BLaER1 treated with 17β-estradiol and CSF1 and Interleukin-3, amounts not matched to agents 10 nM and 100 nM (cell line): ENCODE data around the gene STK33.
A peak's percentile ranks its signal among the peaks of the same experiment; 100 is the strongest.

ENCODE experiments used
- H3K27ac ChIP-seq, 11 experiments: shearing (Covaris generic); formaldehyde crosslinking; 2 replicates each; pipeline ENCODE4 v1.8.1; 2022
- H3K27me3 ChIP-seq, 11 experiments: shearing (Covaris generic); formaldehyde crosslinking; 2 replicates each; pipeline ENCODE4 v1.8.1; 2022
- H3K36me3 ChIP-seq, 11 experiments: shearing (Covaris generic); formaldehyde crosslinking; 2 replicates each; pipeline ENCODE4 v1.8.1; 2022
- H3K4me1 ChIP-seq, 10 experiments: shearing (Covaris generic); formaldehyde crosslinking; 2 replicates each; pipeline ENCODE4 v1.8.1; 2022
- H3K4me2 ChIP-seq, 11 experiments: shearing (Covaris generic); formaldehyde crosslinking; 2 replicates each; pipeline ENCODE4 v1.8.1; 2022
- H3K4me3 ChIP-seq, 10 experiments: shearing (Covaris generic); formaldehyde crosslinking; 2 replicates each; pipeline ENCODE4 v1.8.1; 2022
- H3K9ac ChIP-seq, 11 experiments: shearing (Covaris generic); formaldehyde crosslinking; 2 replicates each; pipeline ENCODE4 v1.8.1; 2022
- H3K9me3 ChIP-seq, 11 experiments: shearing (Covaris generic); formaldehyde crosslinking; replicated peaks in 1 of 11; 2 replicates each; pipeline ENCODE4 v1.8.1; 2022
- H4K20me1 ChIP-seq, 11 experiments: shearing (Covaris generic); formaldehyde crosslinking; 2 replicates each; pipeline ENCODE4 v1.8.1; 2022
- Cebpa-rat ChIP-seq, 11 experiments: shearing (Covaris generic); IDR thresholded peaks; 2 replicates each; pipeline ENCODE4 v1.8.1; 2022

Gene STK33

GRCh38 chr11:8381343-8381742 lies 212.7 kb downstream of the STK33 start:
- H3K4me2 ChIP-seq: no peak overlapping the region
- H3K9ac ChIP-seq: no peak overlapping the region
- no peak for TF ChIP-seq Cebpa-rat (IDR thresholded peaks at IDR 0.05)
- H3K4me3 ChIP-seq: no peak overlapping the region
- no peaks in the 10 kb centered on the region for H3K4me1 ChIP-seq
- no peak overlapping the region for H3K27ac ChIP-seq
- no peaks in the 10 kb centered on the region for H4K20me1 ChIP-seq
- H3K27me3 ChIP-seq: no peaks in the 10 kb centered on the region
- H3K36me3 ChIP-seq: no peaks in the 10 kb centered on the region
- no peaks in the 10 kb centered on the region for H3K9me3 ChIP-seq

GRCh38 chr11:8375932-8376331 lies 218.1 kb downstream of the STK33 start:
- no peak for TF ChIP-seq Cebpa-rat (IDR thresholded peaks at IDR 0.05)
- no peaks in the 10 kb centered on the region for H4K20me1 ChIP-seq
- no peaks in the 10 kb centered on the region for H3K9me3 ChIP-seq
- H3K27ac ChIP-seq: no peak overlapping the region
- H3K36me3 ChIP-seq: no peaks in the 10 kb centered on the region
- H3K4me2 ChIP-seq: peak overlapping the region in 4 of 11 experiments; percentile 0 to 23 (median 4); a peak in 1 of 22 replicates
- H3K4me3 ChIP-seq: no peak overlapping the region
- H3K4me1 ChIP-seq: peaks cover 0 to 10% (median 0%) of the 10 kb centered on the region in 10 experiments; a peak in 3 of 20 replicates
- H3K27me3 ChIP-seq: no peaks in the 10 kb centered on the region
- H3K9ac ChIP-seq: no peak overlapping the region

- H3K36me3 ChIP-seq: no peaks in the 10 kb centered on the region
- peak overlapping the region in 4 of 11 experiments; percentile 0 to 23 (median 4); a peak in 1 of 22 replicates for H3K4me2 ChIP-seq
- H3K27me3 ChIP-seq: no peaks in the 10 kb centered on the region
- H3K4me1 ChIP-seq: peaks cover 0 to 10% (median 0%) of the 10 kb centered on the region in 10 experiments; a peak in 3 of 20 replicates
- H3K4me3 ChIP-seq: no peak overlapping the region
- no peaks in the 10 kb centered on the region for H4K20me1 ChIP-seq
- no peak overlapping the region for H3K27ac ChIP-seq
- no peak overlapping the region for H3K9ac ChIP-seq
- no peaks in the 10 kb centered on the region for H3K9me3 ChIP-seq
- TF ChIP-seq Cebpa-rat (IDR thresholded peaks at IDR 0.05): no peak
Observed at GRCh38 chr11:8375460-8375859, 218.6 kb downstream of the STK33 start.

GRCh38 chr11:8374716-8375115 lies 219.3 kb downstream of the STK33 start:
- TF ChIP-seq Cebpa-rat (IDR thresholded peaks at IDR 0.05): no peak
- Histone ChIP-seq H3K4me1 (peaks cover 0 to 10% (median 0%) of the 10 kb centered on the region in 10 experiments; a peak in 3 of 20 replicates), H4K20me1 (no peaks in the 10 kb centered on the region), H3K36me3 (no peaks in the 10 kb centered on the region), H3K27ac (no peak overlapping the region), H3K27me3 (no peaks in the 10 kb centered on the region), H3K4me3 (no peak overlapping the region), H3K9ac (no peak overlapping the region), H3K9me3 (no peaks in the 10 kb centered on the region), H3K4me2 (no peak overlapping the region)

- TF ChIP-seq Cebpa-rat (IDR thresholded peaks at IDR 0.05): no peak
- Histone ChIP-seq H3K36me3 (no peaks in the 10 kb centered on the region), H3K4me1 (peaks cover 0 to 10% (median 0%) of the 10 kb centered on the region in 10 experiments; a peak in 4 of 20 replicates), H3K9ac (no peak overlapping the region), H3K27me3 (no peaks in the 10 kb centered on the region), H3K9me3 (no peaks in the 10 kb centered on the region), H3K4me3 (no peak overlapping the region), H3K4me2 (no peak overlapping the region), H3K27ac (no peak overlapping the region), H4K20me1 (no peaks in the 10 kb centered on the region)
Observed at GRCh38 chr11:8373519-8374432, 220.3 kb downstream of the STK33 start.

- H3K9ac ChIP-seq: no peak overlapping the region
- H3K27ac ChIP-seq: no peak overlapping the region
- no peak overlapping the region for H3K4me3 ChIP-seq
- peaks cover 0 to 16% (median 5%) of the 10 kb centered on the region in 10 experiments; a peak in 7 of 20 replicates for H3K4me1 ChIP-seq
- H4K20me1 ChIP-seq: no peaks in the 10 kb centered on the region
- TF ChIP-seq Cebpa-rat (IDR thresholded peaks at IDR 0.05): no peak
- no peaks in the 10 kb centered on the region for H3K27me3 ChIP-seq
- no peak overlapping the region for H3K4me2 ChIP-seq
- H3K36me3 ChIP-seq: no peaks in the 10 kb centered on the region
- no peaks in the 10 kb centered on the region for H3K9me3 ChIP-seq
Observed at GRCh38 chr11:8372641-8373381, 221.2 kb downstream of the STK33 start.

GRCh38 chr11:8371516-8371884 lies 222.5 kb downstream of the STK33 start:
- no peak overlapping the region for H3K4me2 ChIP-seq
- no peak for TF ChIP-seq Cebpa-rat (IDR thresholded peaks at IDR 0.05)
- H3K4me3 ChIP-seq: no peak overlapping the region
- H3K27ac ChIP-seq: no peak overlapping the region
- H4K20me1 ChIP-seq: no peaks in the 10 kb centered on the region
- H3K36me3 ChIP-seq: no peaks in the 10 kb centered on the region
- peaks cover 0 to 16% (median 5%) of the 10 kb centered on the region in 10 experiments; a peak in 7 of 20 replicates for H3K4me1 ChIP-seq
- no peak overlapping the region for H3K9ac ChIP-seq
- no peaks in the 10 kb centered on the region for H3K9me3 ChIP-seq
- no peaks in the 10 kb centered on the region for H3K27me3 ChIP-seq

GRCh38 chr11:8370812-8371515 lies 223.1 kb downstream of the STK33 start:
- Histone ChIP-seq H3K27me3 (no peaks in the 10 kb centered on the region), H3K4me3 (no peak overlapping the region), H3K36me3 (no peaks in the 10 kb centered on the region), H4K20me1 (no peaks in the 10 kb centered on the region), H3K9me3 (no peaks in the 10 kb centered on the region), H3K9ac (no peak overlapping the region), H3K27ac (no peak overlapping the region), H3K4me1 (peaks cover 0 to 16% (median 5%) of the 10 kb centered on the region in 10 experiments; a peak in 7 of 20 replicates), H3K4me2 (no peak overlapping the region)
- no peak for TF ChIP-seq Cebpa-rat (IDR thresholded peaks at IDR 0.05)
